ENCODE data around the gene LIMCH1. TPM values are rescaled to one million over a fixed set of nuclear protein-coding genes. Genes with fewer than 3 reads are reported as not detected.

Gene LIMCH1
- total RNA-seq, 2 experiments from 2014 or later: not detected

GRCh38 chr4:41665636-41666207, 127.8 kb downstream of the LIMCH1 start:
- H2AFZ ChIP-seq (ENCODE audit: low read length): no peak overlapping the region
- H3K4me3 ChIP-seq (ENCODE audit: low read depth, low read length, poor library complexity, severe bottlenecking): no peak overlapping the region
- no peak overlapping the region for H3K4me2 ChIP-seq (ENCODE audit: low read length)
- no peak for DNase-seq (ENCODE audit: low spot score)
- ChIA-PET CTCF (ENCODE audit: unreplicated experiment) (no interaction called here), POLR2A (no interaction called here)
- no peak overlapping the region for H3K27ac ChIP-seq (ENCODE audit: low read depth, low read length, poor library complexity, severe bottlenecking)
- H3K4me1 ChIP-seq (ENCODE audit: insufficient read depth, low read length, poor library complexity, severe bottlenecking): no peaks in the 10 kb centered on the region
- no peaks in the 10 kb centered on the region for H3K9me3 ChIP-seq (ENCODE audit: low read length)
- no TSS peak for BruUV-seq (replicated peaks)
- TF ChIP-seq EZH2phosphoT487 (IDR thresholded peaks at IDR 0.05; ENCODE audit: borderline replicate concordance, low read depth, low read length): no peak
- TF ChIP-seq, protein P1, sequence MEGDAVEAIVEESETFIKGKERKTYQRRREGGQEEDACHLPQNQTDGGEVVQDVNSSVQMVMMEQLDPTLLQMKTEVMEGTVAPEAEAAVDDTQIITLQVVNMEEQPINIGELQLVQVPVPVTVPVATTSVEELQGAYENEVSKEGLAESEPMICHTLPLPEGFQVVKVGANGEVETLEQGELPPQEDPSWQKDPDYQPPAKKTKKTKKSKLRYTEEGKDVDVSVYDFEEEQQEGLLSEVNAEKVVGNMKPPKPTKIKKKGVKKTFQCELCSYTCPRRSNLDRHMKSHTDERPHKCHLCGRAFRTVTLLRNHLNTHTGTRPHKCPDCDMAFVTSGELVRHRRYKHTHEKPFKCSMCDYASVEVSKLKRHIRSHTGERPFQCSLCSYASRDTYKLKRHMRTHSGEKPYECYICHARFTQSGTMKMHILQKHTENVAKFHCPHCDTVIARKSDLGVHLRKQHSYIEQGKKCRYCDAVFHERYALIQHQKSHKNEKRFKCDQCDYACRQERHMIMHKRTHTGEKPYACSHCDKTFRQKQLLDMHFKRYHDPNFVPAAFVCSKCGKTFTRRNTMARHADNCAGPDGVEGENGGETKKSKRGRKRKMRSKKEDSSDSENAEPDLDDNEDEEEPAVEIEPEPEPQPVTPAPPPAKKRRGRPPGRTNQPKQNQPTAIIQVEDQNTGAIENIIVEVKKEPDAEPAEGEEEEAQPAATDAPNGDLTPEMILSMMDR (conservative IDR thresholded peaks at IDR 0.05; ENCODE audit: low read length): no peak
- H3K79me2 ChIP-seq (ENCODE audit: insufficient read depth, low read depth, low read length): no peaks in the 10 kb centered on the region
- H4K20me1 ChIP-seq (ENCODE audit: insufficient read depth, low read length): no peaks in the 10 kb centered on the region
- intact Hi-C loops (cut with micrococcal nuclease; ENCODE audit: unreplicated experiment): loop anchor here (10.0 kb wide), 1 partner anchor 931 kb away; no protein-coding TSS in a partner anchor
- no peaks in the 10 kb centered on the region for H3K36me3 ChIP-seq (ENCODE audit: insufficient read depth, low read length)
- no peaks in the 10 kb centered on the region for H3K9me2 ChIP-seq (ENCODE audit: insufficient read depth, low read length)

DNA sequence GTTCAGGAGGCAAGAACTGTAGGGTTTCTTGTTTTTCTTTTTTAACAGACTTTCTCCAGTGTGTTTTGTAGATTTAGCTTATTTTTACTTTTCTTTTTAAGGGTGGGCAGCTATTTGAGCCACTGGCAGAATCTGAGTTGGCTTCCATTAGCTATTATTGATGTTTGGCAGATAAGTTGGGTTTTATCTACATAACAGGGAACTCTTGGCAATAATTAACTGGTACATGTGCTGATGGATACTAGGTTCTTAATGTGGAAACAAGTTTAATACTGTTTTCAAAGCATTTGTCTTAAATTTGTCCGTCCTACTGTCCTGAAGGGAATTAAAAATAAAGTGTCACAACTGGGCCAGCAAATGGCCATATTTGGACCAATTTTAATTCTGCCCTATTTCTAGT, 130.1 kb downstream of the LIMCH1 start:
- Histone ChIP-seq H4K20me1 (ENCODE audit: insufficient read depth, low read length) (no peaks in the 10 kb centered on the region), H3K79me2 (ENCODE audit: insufficient read depth, low read depth, low read length) (no peaks in the 10 kb centered on the region), H3K9me3 (ENCODE audit: low read length) (no peaks in the 10 kb centered on the region), H3K9me2 (ENCODE audit: insufficient read depth, low read length) (no peaks in the 10 kb centered on the region), H3K36me3 (ENCODE audit: insufficient read depth, low read length) (no peaks in the 10 kb centered on the region), H3K4me1 (ENCODE audit: insufficient read depth, low read length, poor library complexity, severe bottlenecking) (no peaks in the 10 kb centered on the region), H3K4me3 (ENCODE audit: low read depth, low read length, poor library complexity, severe bottlenecking) (no peak overlapping the region), H2AFZ (ENCODE audit: low read length) (no peak overlapping the region), H3K27ac (ENCODE audit: low read depth, low read length, poor library complexity, severe bottlenecking) (no peak overlapping the region), H3K4me2 (ENCODE audit: low read length) (no peak overlapping the region)
- TF ChIP-seq, protein P1 (conservative IDR thresholded peaks at IDR 0.05; ENCODE audit: low read length): no peak
- TF ChIP-seq EZH2phosphoT487 (IDR thresholded peaks at IDR 0.05; ENCODE audit: borderline replicate concordance, low read depth, low read length): no peak
- ChIA-PET POLR2A (no interaction called here), CTCF (ENCODE audit: unreplicated experiment) (no interaction called here)
- DNase-seq (ENCODE audit: low spot score): no peak
- BruUV-seq (replicated peaks): no TSS peak
- intact Hi-C loops (cut with micrococcal nuclease; ENCODE audit: unreplicated experiment): loop anchor here (10.0 kb wide), 1 partner anchor 933 kb away; no protein-coding TSS in a partner anchor

DNA sequence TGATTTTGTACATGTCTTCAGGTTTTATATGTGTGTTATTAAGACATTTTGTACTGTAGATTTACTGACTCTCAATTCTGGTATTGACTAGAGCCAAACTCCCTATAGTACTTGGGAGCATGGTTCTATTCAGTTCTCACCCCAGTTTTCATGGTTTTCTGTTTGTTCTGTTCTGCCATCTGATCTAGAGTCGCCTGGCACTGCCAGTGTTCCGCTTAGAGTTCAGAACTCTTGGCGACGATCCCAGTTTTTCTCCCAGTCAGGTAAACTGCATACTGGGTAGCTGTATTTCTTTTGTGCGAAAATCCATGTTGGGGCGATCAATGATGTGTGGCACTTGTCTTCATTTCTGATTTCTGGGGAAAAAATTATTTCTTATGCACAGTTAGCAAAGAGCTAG, 132.6 kb downstream of the LIMCH1 start:
- ChIA-PET POLR2A (interaction anchor here (0.5 to 0.7 kb wide), 2 partner anchors 12 to 16 kb away, joined by 3 to 4 read pairs; no protein-coding TSS in a partner anchor), CTCF (ENCODE audit: unreplicated experiment) (no interaction called here)
- TF ChIP-seq, protein P1 (conservative IDR thresholded peaks at IDR 0.05; ENCODE audit: low read length): no peak
- no peak for TF ChIP-seq EZH2phosphoT487 (IDR thresholded peaks at IDR 0.05; ENCODE audit: borderline replicate concordance, low read depth, low read length)
- Histone ChIP-seq H3K27ac (ENCODE audit: low read depth, low read length, poor library complexity, severe bottlenecking) (no peak overlapping the region), H2AFZ (ENCODE audit: low read length) (no peak overlapping the region), H3K4me2 (ENCODE audit: low read length) (no peak overlapping the region), H3K9me2 (ENCODE audit: insufficient read depth, low read length) (no peaks in the 10 kb centered on the region), H3K79me2 (ENCODE audit: insufficient read depth, low read depth, low read length) (no peaks in the 10 kb centered on the region), H3K4me3 (ENCODE audit: low read depth, low read length, poor library complexity, severe bottlenecking) (no peak overlapping the region), H3K9me3 (ENCODE audit: low read length) (no peaks in the 10 kb centered on the region), H3K4me1 (ENCODE audit: insufficient read depth, low read length, poor library complexity, severe bottlenecking) (no peaks in the 10 kb centered on the region), H4K20me1 (ENCODE audit: insufficient read depth, low read length) (no peaks in the 10 kb centered on the region), H3K36me3 (ENCODE audit: insufficient read depth, low read length) (no peaks in the 10 kb centered on the region)
- BruUV-seq (replicated peaks): no TSS peak
- intact Hi-C loops (cut with micrococcal nuclease; ENCODE audit: unreplicated experiment): no loop called here
- DNase-seq (ENCODE audit: low spot score): no peak
